Measurements from ENCODE around the gene DMRT1. TPM values are rescaled to one million over a fixed set of nuclear protein-coding genes. Genes with fewer than 3 reads are reported as not detected.
"Not testable (repeated sequence)": the region's sequence is repeated elsewhere in the genome, so short reads cannot be mapped to it uniquely, and the experiment has no call there.

DMRT1 gene
- polyA plus RNA-seq, 1 donor: not detected

DNA sequence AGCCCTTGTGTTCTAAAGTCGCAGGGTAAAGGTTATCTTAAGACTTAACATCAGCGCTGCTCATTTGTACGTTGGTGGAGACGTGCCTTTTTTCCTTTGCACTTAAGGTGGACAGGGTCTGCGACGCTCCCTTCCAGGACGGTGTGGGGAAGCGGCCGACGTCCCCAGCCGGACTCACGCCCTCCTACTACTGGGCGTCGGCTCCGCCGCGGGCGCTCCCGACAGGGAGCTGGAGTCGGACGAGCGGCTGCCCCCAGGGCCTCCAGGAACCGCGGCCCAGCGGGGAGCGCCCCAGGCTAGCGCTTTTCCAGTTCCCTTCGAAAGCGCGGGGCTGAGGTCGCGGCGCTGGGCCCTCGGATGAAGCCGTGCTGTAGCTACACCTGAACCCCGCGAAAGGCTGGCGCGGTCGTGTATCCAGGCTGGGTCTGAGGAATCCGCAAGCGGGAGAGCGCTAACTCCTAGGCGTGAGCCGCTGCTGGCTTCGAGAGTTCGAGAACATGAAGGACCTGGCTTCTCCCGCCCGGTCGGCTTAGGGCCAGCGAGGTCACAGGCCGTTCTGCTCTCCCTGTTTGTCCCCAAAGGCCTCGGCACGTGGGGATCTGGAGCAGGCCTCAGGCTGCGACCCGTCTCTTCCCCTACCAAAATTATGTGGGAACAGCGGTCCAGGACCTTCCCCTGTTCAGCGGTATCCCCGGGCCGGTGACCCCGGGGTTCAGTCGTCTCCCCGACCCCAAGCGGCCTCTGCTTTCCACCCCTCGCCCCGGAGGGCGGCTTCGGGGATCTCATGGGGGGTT is 131.2 kb downstream of the DMRT1 start:
- DNase-seq: no peak

DNA sequence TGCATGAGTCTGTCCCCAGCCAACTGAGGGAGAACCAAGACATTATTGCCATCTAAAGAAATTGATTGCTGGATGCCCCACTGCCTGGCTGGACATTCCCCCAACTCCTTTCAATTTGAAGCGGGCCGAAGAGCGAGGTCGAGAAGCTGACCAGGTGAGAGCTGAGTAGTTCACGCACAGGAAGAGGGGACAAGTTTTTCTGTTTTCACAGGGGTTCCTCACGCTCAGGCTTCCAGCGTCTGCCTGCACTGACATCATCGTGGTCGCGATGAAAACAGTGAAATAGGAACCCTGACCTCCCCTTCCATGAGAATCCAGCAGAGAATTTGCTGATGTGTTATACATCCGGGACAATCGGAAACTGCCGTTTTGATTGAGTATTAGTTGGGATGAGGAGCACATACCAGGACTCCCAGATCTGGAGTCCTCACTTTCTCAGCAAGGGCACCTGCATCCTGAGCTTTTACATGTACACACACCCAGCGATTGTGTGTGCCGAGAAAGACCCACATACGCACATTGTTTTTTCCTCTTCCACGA is 131.9 kb downstream of the DMRT1 start:
- DNase-seq: no peak

DNA sequence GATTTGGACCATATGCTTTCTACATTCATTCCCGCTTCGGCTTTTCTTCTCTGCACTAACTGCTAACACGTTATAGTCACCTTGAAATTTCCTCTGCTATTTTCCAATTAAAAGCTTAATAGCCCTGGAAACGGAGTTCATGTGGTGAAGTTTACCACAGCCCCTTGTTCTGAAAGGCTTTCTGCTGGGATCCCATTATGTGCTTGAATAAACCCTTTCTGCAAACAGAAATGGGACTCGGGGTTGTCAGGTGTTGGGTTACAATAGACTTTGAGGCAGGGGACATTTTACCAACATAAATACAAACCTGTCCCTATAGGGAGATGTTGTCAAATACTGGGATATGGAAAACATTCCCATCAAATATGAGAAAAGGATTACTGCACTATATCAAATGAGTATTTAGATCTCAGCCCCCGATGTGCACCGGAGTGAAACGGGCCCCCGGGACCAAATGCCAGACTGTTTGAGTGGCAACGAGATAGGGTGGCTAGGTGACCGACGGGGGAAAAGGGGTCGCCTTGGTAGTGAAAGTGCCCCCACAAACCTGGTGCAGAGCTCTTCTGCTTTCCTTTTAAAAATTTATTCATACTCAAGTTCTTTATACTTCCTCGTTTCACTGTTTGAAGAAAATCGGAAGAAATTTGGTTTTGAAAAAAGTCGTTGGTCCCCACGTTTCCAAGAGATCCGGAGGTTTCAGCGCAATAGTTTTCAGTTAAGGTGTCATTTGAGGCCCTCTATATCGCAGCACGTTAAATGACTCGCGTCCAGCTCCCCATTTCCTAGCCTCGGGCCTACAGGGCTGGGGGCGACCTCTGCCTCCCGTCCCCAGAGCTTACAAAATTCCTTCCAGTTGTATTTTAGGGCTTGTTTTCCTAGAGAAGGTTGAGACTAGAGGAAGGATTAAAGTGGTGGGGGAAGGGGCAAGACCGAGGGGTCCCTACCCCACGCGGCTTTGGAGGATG is 132.8 kb downstream of the DMRT1 start:
- no peak for DNase-seq

DNA sequence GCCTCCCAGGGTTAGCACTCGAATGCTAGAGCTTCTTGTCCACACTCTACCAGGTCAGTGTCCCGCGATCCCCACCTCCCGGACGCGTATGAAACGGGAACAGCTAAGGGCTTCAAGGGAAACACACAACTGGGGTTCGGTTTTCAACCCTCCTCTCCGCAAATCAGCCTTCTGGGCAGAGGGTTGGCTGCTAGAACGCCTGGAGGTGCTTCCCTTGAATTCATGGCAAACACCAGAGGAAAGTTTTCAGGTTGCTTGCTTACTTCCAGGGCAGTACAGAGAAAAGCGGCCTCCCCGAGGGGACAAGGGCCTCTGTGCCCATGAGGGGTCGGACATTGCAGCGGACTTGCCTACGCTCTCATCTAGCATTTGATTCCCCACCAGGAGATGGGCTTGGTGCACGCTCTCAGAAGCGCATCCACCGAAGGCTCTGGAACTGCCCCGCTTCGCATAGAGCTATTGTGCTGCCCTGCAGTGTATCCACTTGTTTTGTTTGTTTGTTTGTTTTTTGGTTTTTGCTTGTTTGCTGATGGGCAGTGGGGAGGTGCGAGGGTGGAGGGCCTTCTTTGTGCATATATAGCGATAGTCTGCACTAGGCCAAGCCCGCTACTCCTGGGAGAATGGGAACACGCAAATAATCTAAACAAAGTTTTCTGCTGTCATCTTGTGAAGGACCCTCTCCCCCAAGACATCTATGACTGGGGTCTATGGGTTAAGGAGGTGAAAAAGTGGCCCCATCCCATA is 133.7 kb downstream of the DMRT1 start:
- no peak for DNase-seq

DNA sequence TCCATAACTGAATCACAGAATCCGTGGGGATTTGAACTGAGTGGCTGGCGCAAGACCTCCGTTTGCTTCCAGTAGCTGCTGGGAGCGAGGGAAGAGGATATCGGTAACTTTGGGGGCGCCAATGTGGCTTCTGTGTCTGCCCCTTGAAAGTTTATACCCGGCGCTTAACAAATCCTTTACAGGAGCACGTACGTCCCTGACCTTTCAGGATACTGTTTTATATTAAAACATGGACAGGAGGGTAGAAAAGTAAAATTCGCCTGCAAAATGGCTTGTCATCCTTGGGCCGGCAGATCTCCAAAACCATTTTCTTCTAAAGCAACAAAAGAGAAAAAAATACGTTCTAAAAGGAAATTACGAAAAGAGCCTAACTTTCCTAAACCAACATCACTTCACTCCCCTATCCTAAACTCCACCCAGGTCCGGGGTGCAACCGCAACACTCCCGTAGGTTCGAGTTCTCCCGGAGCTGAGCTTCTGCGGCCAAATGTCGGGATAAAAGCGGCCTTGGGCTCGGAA is 134.3 kb downstream of the DMRT1 start:
- DNase-seq: no peak

DNA sequence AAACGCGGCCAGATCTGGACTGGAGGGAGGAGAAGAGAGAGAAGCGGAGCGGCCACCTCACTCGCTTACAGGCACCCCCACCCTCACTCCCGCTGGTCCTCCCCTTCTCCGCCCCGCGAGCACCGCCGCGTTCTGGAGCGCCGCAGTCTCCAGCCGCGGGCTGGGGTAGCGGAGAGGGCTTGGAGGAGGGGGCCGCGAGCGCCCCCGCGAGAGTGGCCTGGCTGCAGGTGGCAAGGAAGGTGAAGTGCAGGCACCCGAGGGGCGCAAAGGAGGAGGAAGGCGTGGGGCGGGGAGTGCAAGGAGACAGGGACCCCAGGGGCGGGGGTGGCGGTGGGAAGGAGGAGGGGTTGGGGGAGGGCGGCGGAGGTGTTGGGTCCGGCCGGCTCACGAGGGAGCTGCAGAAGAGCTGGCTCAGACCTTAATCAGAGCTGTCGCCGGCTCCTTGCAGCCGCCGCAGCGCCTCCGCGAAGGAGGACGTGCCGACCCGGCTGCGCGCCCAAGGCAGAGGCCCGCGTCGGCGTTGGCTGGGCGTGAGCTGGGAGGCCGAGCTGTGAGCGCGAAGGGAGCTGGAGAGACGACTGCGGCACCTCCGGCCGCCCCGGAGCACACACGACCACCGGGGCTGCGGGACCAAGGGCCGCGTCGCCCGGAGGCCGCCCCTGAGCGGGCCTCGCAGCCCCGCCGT is 134.9 kb downstream of the DMRT1 start, which contains the start of gene DMRT3:
Gene DMRT3 (plus strand): TSS at position 398 of the 685 bp plus-strand sequence. CDS start 347 bp downstream, outside the sequence.
- DNase-seq: no peak

DNA sequence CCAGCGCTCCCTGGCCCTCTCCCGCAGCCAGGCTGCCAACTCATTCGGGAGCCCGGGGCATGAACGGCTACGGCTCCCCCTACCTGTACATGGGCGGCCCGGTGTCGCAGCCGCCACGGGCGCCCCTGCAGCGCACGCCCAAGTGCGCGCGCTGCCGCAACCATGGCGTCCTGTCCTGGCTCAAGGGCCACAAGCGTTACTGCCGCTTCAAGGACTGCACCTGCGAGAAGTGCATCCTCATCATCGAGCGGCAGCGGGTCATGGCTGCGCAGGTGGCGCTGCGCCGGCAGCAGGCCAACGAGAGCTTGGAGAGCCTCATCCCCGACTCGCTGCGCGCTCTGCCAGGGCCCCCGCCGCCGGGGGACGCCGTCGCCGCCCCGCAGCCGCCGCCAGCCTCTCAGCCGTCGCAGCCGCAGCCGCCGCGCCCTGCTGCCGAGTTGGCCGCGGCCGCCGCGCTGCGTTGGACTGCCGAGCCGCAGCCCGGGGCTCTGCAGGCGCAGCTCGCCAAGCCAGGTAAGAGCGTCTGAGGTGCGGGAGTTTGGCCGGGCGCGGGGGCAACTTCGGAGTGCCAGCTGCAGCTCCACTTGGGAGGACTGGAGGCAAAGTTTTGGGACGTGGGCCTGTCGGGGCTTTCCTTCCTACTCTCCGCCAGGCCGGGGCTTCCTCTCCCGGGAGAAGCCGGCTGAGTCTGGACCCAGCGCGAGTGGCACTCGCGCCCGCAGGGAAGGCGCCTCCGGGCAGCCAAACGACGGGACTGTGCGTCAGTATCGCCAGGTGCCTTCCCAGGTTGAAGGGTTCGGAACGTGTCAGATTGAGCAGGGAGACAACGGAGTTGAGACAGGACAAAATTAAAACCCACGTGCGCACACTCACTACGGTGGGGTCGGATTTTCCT is 135.7 kb downstream of the DMRT1 start:
- no peak for DNase-seq

DNA sequence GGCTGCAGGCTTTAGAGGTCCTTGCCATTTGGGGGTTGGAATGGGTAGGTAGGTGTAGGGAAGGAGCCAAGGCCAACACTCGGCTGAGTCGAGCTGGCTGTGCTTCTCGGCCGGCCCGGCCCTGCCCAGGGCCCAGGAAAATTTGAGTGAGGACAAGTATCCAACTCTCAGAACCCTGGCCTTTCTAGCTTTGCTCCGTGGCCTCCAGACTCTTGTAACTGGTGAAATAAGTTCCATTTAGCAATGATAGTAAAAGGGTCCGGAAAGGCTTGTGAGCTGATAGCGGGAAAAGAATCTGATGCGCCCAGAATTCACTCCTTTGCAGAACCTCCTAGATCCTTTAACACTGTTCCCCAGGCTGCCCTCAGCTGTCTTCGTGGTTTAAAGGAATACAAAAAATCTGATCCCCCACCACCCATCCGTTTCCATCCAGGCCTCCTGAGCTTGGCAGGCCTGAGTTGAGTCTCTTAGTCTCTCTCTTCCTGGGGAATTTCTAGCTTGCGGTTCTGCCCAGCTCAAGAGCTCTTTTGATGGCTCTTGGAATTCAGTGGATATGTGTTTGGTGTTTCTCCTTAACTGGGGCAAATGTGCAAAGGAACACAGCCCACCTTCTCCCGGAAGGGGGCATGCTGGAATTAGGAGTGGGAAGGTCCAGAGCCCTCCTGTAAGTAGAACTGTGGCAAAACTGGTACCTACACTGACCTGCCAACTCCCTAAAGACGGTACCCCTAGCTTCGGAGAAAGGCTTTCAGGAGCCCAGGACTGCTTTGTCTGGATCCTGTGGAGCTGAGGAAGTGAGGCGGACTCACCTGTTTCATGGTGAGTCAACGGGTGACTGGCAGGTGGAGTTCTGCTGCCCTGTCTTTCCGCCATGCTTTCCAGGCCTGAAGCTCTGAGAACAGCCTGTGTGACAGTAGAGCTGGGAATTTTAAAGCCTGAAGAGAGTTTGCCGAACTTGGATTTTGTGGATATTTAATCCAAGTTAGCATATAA is 136.6 kb downstream of the DMRT1 start:
- no peak for DNase-seq

DNA sequence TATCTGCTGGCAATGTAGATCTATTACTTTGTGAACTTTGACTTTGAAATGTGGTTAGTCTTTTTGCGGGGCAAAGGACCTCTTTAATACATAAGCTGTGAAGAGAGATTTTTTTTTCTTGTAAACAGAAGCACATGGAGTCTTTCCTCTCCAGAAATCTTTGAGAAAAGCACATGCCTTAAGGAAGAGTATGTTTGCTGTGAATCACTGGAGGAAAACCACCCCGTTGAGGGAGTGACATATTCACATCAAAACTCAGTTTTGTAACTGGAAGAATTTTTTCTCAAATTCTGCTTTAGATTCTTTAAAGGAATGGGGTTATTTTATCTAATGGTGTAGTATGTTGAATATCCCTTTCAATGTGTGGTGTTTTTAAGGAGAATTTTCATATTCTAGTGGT is 138.5 kb downstream of the DMRT1 start:
- no peak for DNase-seq

DNA sequence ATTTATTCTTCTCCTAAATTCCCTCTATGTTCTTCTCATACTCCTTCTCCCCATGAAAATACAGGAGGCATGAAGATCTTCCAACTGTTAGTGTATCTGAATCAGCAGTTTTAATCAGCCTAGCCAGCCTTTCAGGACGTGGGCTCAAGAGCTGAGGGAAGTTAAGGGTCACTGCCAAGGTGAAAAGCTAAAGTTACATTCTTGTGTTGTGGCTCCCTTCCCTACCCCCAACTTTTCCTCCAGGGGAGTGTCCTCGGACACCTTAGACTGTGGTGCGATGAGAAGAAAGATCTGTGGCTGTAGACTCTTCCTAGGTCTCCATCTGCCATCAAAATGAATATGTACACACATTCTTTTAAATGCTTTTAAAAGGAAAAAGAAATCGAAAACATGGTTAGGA is 139.1 kb downstream of the DMRT1 start:
- no peak for DNase-seq

DNA sequence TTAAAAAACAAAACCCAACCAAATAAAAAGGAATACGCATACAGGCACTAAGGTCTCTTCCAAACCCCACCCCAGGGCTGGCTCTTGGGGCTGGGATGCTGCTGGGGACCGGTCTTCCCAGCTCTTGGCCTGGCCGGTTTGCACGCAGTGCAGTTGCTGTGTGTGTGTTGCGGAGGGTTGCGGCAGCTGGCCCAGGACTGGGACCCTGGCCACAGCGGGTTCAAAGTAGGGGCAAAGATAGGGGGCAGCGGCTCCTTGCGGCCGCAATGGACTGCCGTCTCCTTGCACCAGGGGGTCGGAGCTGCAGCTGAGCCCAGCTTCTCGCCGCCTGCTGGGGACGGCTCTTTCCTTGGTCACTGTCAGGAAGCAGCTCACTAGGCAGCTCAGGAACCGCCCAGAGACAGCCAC is 140.0 kb downstream of the DMRT1 start:
- no peak for DNase-seq

DNA sequence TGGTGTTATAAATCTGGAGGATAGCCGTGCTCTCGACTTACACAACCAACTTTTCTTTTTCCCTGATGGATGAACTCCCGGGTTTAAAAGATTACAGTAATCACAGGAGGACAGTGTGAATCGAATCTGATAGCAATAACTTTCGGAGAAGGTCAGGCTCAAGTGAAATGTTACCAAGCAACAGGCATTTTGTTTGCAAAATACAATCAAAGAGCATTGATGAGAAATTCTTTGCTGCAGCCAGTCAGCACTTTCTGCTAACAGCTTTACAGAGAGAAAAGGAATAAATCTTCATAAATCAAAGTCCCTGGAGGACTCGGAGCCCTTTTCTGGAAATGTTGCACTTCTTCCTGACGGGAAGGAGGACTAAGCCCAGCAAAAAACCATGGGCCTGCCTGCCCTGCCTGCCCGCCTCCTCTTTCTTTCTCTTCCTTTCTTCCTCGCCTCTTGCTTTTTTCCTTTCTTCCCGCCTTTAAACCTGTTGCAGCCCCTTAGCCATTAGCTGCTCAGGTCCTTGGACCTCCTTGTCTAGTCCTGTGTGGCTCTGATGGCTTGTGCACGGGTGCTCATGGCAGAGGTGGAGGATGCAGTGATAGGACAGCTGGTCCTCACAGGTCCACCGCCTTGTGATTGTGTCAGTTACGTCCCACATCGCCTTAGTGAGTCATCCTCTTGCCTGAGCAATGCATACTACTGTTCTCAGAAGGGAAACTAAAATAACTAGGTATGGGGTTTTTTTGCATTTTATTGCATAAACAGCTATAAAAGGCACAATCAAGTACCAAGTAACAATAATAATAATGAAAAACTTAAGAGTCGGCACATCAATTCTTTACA is 141.1 kb downstream of the DMRT1 start:
- DNase-seq: no peak

DNA sequence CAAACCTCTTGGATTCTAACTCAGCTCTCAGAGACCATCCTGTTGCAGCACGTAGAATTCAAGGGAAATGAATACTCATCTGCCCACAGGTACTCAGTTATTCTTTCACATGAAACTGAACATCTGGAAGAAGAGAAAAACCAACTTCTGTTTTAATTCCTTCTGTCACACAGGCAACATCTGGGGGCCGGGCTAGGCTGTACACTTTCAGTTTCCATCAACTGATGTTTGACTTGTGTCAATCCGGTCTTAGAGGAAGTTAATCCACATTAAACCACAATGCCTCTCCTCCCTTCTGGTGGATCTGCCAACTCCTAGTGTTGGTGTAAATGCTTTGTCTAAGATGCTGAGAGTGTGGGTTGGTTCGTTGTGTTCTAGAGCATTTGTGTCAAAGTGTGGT is 152.5 kb downstream of the DMRT1 start:
- DNase-seq: no peak

DNA sequence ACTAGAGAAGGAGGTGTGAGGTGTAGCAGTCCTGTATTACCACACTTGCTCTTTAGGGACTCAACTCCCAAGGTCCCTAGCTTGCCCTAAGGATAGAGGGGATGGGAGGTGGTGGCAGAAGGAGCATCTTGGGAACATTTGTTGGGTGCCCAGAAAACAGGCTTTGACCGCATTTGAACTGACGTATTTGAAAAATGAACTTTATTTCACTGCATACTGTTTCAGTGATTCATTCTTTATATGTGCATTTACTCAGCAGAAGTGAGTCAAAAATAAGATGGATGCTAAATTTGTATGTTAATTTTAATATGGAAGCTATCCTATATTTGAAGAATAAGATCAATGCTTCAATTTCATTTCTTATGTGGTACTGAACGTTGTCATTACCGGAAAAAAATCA is 153.7 kb downstream of the DMRT1 start:
- no peak for DNase-seq

DNA sequence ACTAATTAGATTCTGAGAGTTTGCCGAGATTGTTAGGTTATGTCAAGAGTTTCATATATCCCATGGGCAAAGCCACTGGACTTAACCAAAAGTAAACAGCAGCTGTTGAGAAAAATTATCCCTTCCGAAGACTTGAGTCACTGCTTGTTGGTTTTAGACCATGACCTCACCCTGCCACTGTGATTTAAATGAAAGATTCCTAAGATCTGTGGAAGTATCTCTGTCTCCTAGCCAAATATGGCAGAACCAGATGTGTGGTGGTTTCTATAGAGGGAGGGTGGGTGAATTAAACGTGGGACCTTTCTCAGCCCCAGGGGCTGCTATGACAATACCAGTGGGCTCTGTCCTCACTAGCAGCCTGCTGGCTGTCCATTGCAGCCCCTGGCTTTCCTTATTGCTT is 154.3 kb downstream of the DMRT1 start:
- DNase-seq: no peak

DNA sequence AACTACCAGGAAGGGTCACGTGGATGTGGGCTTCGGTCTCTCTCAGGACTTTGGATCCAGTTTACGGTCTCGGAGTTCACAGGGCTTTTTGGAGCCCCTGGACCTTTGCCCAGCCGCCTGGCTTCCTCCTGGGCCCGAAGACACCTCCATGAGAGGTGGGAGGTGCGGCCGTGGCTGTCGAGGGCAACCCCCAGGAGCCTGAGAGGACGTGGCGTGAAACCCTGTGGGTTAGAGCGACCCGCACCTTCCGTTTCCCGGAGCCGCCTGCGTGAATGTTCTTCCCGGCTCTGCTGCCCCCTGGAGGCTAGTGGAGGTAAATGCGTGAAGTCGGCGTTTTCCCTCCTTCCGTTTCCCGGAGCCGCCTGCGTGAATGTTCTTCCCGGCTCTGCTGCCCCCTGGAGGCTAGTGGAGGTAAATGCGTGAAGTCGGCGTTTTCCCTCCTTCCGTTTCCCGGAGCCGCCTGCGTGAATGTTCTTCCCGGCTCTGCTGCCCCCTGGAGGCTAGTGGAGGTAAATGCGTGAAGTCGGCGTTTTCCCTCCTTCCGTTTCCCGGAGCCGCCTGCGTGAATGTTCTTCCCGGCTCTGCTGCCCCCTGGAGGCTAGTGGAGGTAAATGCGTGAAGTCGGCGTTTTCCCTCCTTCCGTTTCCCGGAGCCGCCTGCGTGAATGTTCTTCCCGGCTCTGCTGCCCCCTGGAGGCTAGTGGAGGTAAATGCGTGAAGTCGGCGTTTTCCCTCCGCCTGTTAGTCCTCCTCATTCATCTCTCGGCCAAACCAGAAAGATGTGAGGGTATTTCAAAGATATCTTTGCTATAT is 157.0 kb downstream of the DMRT1 start:
- not testable (repeated sequence) for DNase-seq

DNA sequence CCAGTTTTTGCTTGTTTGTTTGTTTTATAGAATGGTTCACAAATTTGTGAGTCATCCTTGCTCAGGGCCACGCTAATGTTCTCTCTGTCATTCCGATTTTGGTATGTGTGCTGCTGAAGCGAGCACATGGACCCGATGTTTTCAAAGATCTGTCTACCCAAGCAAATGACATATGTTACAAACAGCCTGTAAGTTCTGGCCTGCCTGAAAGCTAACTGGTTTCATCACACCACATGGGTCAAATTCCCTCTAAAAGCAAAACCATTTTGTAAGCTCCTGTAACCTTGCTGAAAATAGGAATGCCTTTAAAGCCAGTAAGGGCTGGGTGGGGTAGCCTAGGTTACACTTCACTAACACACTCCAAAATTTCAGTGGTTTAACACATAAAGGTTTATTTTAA is 160.3 kb downstream of the DMRT1 start:
- DNase-seq: no peak
